ENCODE data around the gene ILDR2.

DNA sequence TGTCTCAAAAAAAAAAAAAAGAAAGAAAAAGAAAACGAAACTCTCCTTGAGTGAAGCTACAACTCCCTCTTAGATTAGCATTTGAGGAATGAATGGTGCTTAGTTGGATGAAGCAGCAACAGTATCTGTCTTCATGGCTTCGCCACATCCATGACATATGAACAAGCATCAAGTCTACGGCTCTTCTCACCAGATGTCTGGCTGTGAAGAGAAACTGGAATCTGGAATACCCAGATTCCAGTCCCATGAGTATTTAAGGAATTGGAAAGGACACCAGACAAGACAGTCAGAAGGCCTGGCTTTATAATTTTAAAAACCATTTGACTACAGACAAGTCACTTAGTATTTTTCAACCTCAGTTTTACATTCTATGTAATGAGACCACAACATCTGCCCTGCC is 61.2 kb downstream of the ILDR2 start:
- TF ChIP-seq, protein P1, sequence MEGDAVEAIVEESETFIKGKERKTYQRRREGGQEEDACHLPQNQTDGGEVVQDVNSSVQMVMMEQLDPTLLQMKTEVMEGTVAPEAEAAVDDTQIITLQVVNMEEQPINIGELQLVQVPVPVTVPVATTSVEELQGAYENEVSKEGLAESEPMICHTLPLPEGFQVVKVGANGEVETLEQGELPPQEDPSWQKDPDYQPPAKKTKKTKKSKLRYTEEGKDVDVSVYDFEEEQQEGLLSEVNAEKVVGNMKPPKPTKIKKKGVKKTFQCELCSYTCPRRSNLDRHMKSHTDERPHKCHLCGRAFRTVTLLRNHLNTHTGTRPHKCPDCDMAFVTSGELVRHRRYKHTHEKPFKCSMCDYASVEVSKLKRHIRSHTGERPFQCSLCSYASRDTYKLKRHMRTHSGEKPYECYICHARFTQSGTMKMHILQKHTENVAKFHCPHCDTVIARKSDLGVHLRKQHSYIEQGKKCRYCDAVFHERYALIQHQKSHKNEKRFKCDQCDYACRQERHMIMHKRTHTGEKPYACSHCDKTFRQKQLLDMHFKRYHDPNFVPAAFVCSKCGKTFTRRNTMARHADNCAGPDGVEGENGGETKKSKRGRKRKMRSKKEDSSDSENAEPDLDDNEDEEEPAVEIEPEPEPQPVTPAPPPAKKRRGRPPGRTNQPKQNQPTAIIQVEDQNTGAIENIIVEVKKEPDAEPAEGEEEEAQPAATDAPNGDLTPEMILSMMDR (IDR thresholded peaks at IDR 0.05; ENCODE audit: insufficient read depth, low read depth, low read length) = no peak
- no peak for TF ChIP-seq EZH2 (IDR thresholded peaks at IDR 0.05; ENCODE audit: insufficient read depth, low read length)
